ENCODE results near the gene CENPQ. TPM values are rescaled to one million over a fixed set of nuclear protein-coding genes. Genes with fewer than 3 reads are reported as not detected.

CENPQ gene
- total RNA-seq (2012; rRNA removed), result 6.3 and 9.2 TPM in 2 replicates

- H3K9me3 ChIP-seq (replicated peaks; ENCODE audit: low read length), result no peaks in the 10 kb centered on the region
- H3K4me1 ChIP-seq (ENCODE audit: control insufficient read depth, insufficient read depth, low read length), result peaks cover 6% of the 10 kb centered on the region
- peak within 1 kb of the TSS; percentile 87 for H3K4me2 ChIP-seq (ENCODE audit: low read length)
- H3K9ac ChIP-seq (ENCODE audit: low read depth, low read length), result peak within 1 kb of the TSS; percentile 93
- peak within 1 kb of the TSS; percentile 86 for H3K4me3 ChIP-seq (ENCODE audit: low read length)
- H3K27me3 ChIP-seq (ENCODE audit: control insufficient read depth, insufficient read depth, low read length), result no peaks in the 10 kb centered on the region
- no peaks in the 10 kb centered on the region for H3K36me3 ChIP-seq (ENCODE audit: insufficient read depth, low read length)
Observed at GRCh38 chr6:49462927-49463611, at the start of gene CENPQ, which contains the start of gene MMUT. Gene CENPQ (plus strand): TSS chr6:49463370. CDS start chr6:49470177, 6,807 bp downstream. Gene MMUT (minus strand): TSS chr6:49463253. CDS start chr6:49459466, 3,787 bp downstream.

- no peak overlapping the region for H3K9ac ChIP-seq (ENCODE audit: low read depth, low read length)
- no peak overlapping the region for H3K4me2 ChIP-seq (ENCODE audit: low read length)
- no peak overlapping the region for H3K4me3 ChIP-seq (ENCODE audit: low read length)
- no peaks in the 10 kb centered on the region for H3K27me3 ChIP-seq (ENCODE audit: control insufficient read depth, insufficient read depth, low read length)
- H3K36me3 ChIP-seq (ENCODE audit: insufficient read depth, low read length), result no peaks in the 10 kb centered on the region
- no peaks in the 10 kb centered on the region for H3K9me3 ChIP-seq (replicated peaks; ENCODE audit: low read length)
- no peaks in the 10 kb centered on the region for H3K4me1 ChIP-seq (ENCODE audit: control insufficient read depth, insufficient read depth, low read length)
Observed at GRCh38 chr6:49415358-49415757, 47.8 kb upstream of the CENPQ start.

GRCh38 chr6:49416195-49416594 lies 47.0 kb upstream of the CENPQ start:
- Histone ChIP-seq H3K4me3 (ENCODE audit: low read length) (no peak overlapping the region), H3K9ac (ENCODE audit: low read depth, low read length) (no peak overlapping the region), H3K4me2 (ENCODE audit: low read length) (no peak overlapping the region), H3K4me1 (ENCODE audit: control insufficient read depth, insufficient read depth, low read length) (no peaks in the 10 kb centered on the region), H3K27me3 (ENCODE audit: control insufficient read depth, insufficient read depth, low read length) (no peaks in the 10 kb centered on the region), H3K36me3 (ENCODE audit: insufficient read depth, low read length) (no peaks in the 10 kb centered on the region), H3K9me3 (replicated peaks; ENCODE audit: low read length) (no peaks in the 10 kb centered on the region)

- Histone ChIP-seq H3K4me1 (ENCODE audit: control insufficient read depth, insufficient read depth, low read length) (no peaks in the 10 kb centered on the region), H3K4me2 (ENCODE audit: low read length) (no peak overlapping the region), H3K9ac (ENCODE audit: low read depth, low read length) (no peak overlapping the region), H3K36me3 (ENCODE audit: insufficient read depth, low read length) (no peaks in the 10 kb centered on the region), H3K27me3 (ENCODE audit: control insufficient read depth, insufficient read depth, low read length) (no peaks in the 10 kb centered on the region), H3K4me3 (ENCODE audit: low read length) (no peak overlapping the region), H3K9me3 (replicated peaks; ENCODE audit: low read length) (no peaks in the 10 kb centered on the region)
Observed at GRCh38 chr6:49423817-49424216, 39.4 kb upstream of the CENPQ start.

GRCh38 chr6:49430187-49430586 lies 33.0 kb upstream of the CENPQ start:
- Histone ChIP-seq H3K36me3 (ENCODE audit: insufficient read depth, low read length) (peaks cover 11% of the 10 kb centered on the region), H3K4me1 (ENCODE audit: control insufficient read depth, insufficient read depth, low read length) (no peaks in the 10 kb centered on the region), H3K9me3 (replicated peaks; ENCODE audit: low read length) (no peaks in the 10 kb centered on the region), H3K27me3 (ENCODE audit: control insufficient read depth, insufficient read depth, low read length) (no peaks in the 10 kb centered on the region), H3K4me2 (ENCODE audit: low read length) (no peak overlapping the region), H3K4me3 (ENCODE audit: low read length) (no peak overlapping the region), H3K9ac (ENCODE audit: low read depth, low read length) (no peak overlapping the region)

GRCh38 chr6:49430866-49431265 lies 32.3 kb upstream of the CENPQ start:
- no peaks in the 10 kb centered on the region for H3K27me3 ChIP-seq (ENCODE audit: control insufficient read depth, insufficient read depth, low read length)
- H3K9ac ChIP-seq (ENCODE audit: low read depth, low read length), result no peak overlapping the region
- no peak overlapping the region for H3K4me3 ChIP-seq (ENCODE audit: low read length)
- peaks cover 11% of the 10 kb centered on the region for H3K36me3 ChIP-seq (ENCODE audit: insufficient read depth, low read length)
- no peaks in the 10 kb centered on the region for H3K9me3 ChIP-seq (replicated peaks; ENCODE audit: low read length)
- no peak overlapping the region for H3K4me2 ChIP-seq (ENCODE audit: low read length)
- H3K4me1 ChIP-seq (ENCODE audit: control insufficient read depth, insufficient read depth, low read length), result no peaks in the 10 kb centered on the region

GRCh38 chr6:49453221-49453620 lies 9.9 kb upstream of the CENPQ start:
- no peaks in the 10 kb centered on the region for H3K27me3 ChIP-seq (ENCODE audit: control insufficient read depth, insufficient read depth, low read length)
- H3K4me1 ChIP-seq (ENCODE audit: control insufficient read depth, insufficient read depth, low read length), result no peaks in the 10 kb centered on the region
- H3K9me3 ChIP-seq (replicated peaks; ENCODE audit: low read length), result no peaks in the 10 kb centered on the region
- peaks cover 5% of the 10 kb centered on the region for H3K36me3 ChIP-seq (ENCODE audit: insufficient read depth, low read length)
- no peak overlapping the region for H3K4me2 ChIP-seq (ENCODE audit: low read length)
- H3K9ac ChIP-seq (ENCODE audit: low read depth, low read length), result no peak overlapping the region
- H3K4me3 ChIP-seq (ENCODE audit: low read length), result no peak overlapping the region

- H3K27me3 ChIP-seq (ENCODE audit: control insufficient read depth, insufficient read depth, low read length), result no peaks in the 10 kb centered on the region
- H3K36me3 ChIP-seq (ENCODE audit: insufficient read depth, low read length), result peaks cover 5% of the 10 kb centered on the region
- H3K4me1 ChIP-seq (ENCODE audit: control insufficient read depth, insufficient read depth, low read length), result no peaks in the 10 kb centered on the region
- H3K9ac ChIP-seq (ENCODE audit: low read depth, low read length), result no peak overlapping the region
- H3K4me3 ChIP-seq (ENCODE audit: low read length), result no peak overlapping the region
- H3K4me2 ChIP-seq (ENCODE audit: low read length), result no peak overlapping the region
- no peaks in the 10 kb centered on the region for H3K9me3 ChIP-seq (replicated peaks; ENCODE audit: low read length)
Observed at GRCh38 chr6:49454787-49455709, 8.1 kb upstream of the CENPQ start.

GRCh38 chr6:49457771-49458170 lies 5.4 kb upstream of the CENPQ start:
- Histone ChIP-seq H3K36me3 (ENCODE audit: insufficient read depth, low read length) (peaks cover 5% of the 10 kb centered on the region), H3K4me3 (ENCODE audit: low read length) (no peak overlapping the region), H3K4me2 (ENCODE audit: low read length) (no peak overlapping the region), H3K9ac (ENCODE audit: low read depth, low read length) (no peak overlapping the region), H3K4me1 (ENCODE audit: control insufficient read depth, insufficient read depth, low read length) (peaks cover 6% of the 10 kb centered on the region), H3K27me3 (ENCODE audit: control insufficient read depth, insufficient read depth, low read length) (no peaks in the 10 kb centered on the region), H3K9me3 (replicated peaks; ENCODE audit: low read length) (no peaks in the 10 kb centered on the region)

- H3K36me3 ChIP-seq (ENCODE audit: insufficient read depth, low read length), result no peaks in the 10 kb centered on the region
- peak overlapping the region; percentile 93 for H3K9ac ChIP-seq (ENCODE audit: low read depth, low read length)
- no peaks in the 10 kb centered on the region for H3K27me3 ChIP-seq (ENCODE audit: control insufficient read depth, insufficient read depth, low read length)
- H3K4me3 ChIP-seq (ENCODE audit: low read length), result peak overlapping the region; percentile 86
- H3K4me1 ChIP-seq (ENCODE audit: control insufficient read depth, insufficient read depth, low read length), result peaks cover 6% of the 10 kb centered on the region
- peak overlapping the region; percentile 87 for H3K4me2 ChIP-seq (ENCODE audit: low read length)
- H3K9me3 ChIP-seq (replicated peaks; ENCODE audit: low read length), result no peaks in the 10 kb centered on the region
Observed at GRCh38 chr6:49462071-49462470, 1.1 kb upstream of the CENPQ start.

- H3K4me1 ChIP-seq (ENCODE audit: control insufficient read depth, insufficient read depth, low read length), result peaks cover 6% of the 10 kb centered on the region
- no peaks in the 10 kb centered on the region for H3K9me3 ChIP-seq (replicated peaks; ENCODE audit: low read length)
- H3K4me3 ChIP-seq (ENCODE audit: low read length), result peak overlapping the region; percentile 86
- H3K27me3 ChIP-seq (ENCODE audit: control insufficient read depth, insufficient read depth, low read length), result no peaks in the 10 kb centered on the region
- H3K4me2 ChIP-seq (ENCODE audit: low read length), result peak overlapping the region; percentile 87
- H3K36me3 ChIP-seq (ENCODE audit: insufficient read depth, low read length), result no peaks in the 10 kb centered on the region
- peak overlapping the region; percentile 93 for H3K9ac ChIP-seq (ENCODE audit: low read depth, low read length)
Observed at GRCh38 chr6:49462599-49462926, 607 bp upstream of the CENPQ start.
